NCI-H2227 treated with DMSO at 0.1 percent for 48 hours (cell line): ENCODE measurements around the gene RSU1.

ENCODE experiments used
- DNase-seq: peaks from one replicate; lab custom pipeline; 2025; lab: John Stamatoyannopoulos, UW

Gene RSU1

GRCh38 chr10:16741540-16741939 is 75.7 kb downstream of the RSU1 start:
- no peak for DNase-seq

- no peak for DNase-seq
These were observed 79.8 kb downstream of the RSU1 start for GRCh38 chr10:16737420-16737819.

- DNase-seq, result no peak
These were observed 81.6 kb downstream of the RSU1 start for GRCh38 chr10:16735671-16736070.

- DNase-seq, result no peak
These were observed 84.8 kb downstream of the RSU1 start for GRCh38 chr10:16732376-16732775.

GRCh38 chr10:16728266-16728665 is 89.0 kb downstream of the RSU1 start:
- DNase-seq, result no peak

- no peak for DNase-seq
These were observed 89.6 kb downstream of the RSU1 start for GRCh38 chr10:16727666-16728065.

GRCh38 chr10:16724509-16724908 is 92.7 kb downstream of the RSU1 start:
- DNase-seq, result no peak

- no peak for DNase-seq
These were observed 96.4 kb downstream of the RSU1 start for GRCh38 chr10:16720812-16721211.

GRCh38 chr10:16717622-16718395 is 99.4 kb downstream of the RSU1 start:
- no peak for DNase-seq

GRCh38 chr10:16716051-16716450 is 101.2 kb downstream of the RSU1 start:
- DNase-seq, result no peak

GRCh38 chr10:16713290-16713689 is 103.9 kb downstream of the RSU1 start:
- no peak for DNase-seq

GRCh38 chr10:16712883-16713282 is 104.3 kb downstream of the RSU1 start:
- no peak for DNase-seq

GRCh38 chr10:16700331-16700730 is 116.9 kb downstream of the RSU1 start:
- DNase-seq, result no peak

GRCh38 chr10:16699435-16700057 is 117.7 kb downstream of the RSU1 start:
- DNase-seq, result no peak

- DNase-seq, result no peak
These were observed 118.8 kb downstream of the RSU1 start for GRCh38 chr10:16698461-16698860.

- DNase-seq, result no peak
These were observed 126.8 kb downstream of the RSU1 start for GRCh38 chr10:16690417-16690816.

- DNase-seq, result no peak
These were observed 127.5 kb downstream of the RSU1 start for GRCh38 chr10:16689696-16690095.

GRCh38 chr10:16689227-16689626 is 128.0 kb downstream of the RSU1 start:
- no peak for DNase-seq

GRCh38 chr10:16686054-16686902 is 130.9 kb downstream of the RSU1 start:
- DNase-seq, result no peak

- no peak for DNase-seq
These were observed 131.7 kb downstream of the RSU1 start for GRCh38 chr10:16685551-16685950.

GRCh38 chr10:16681521-16681920 is 135.7 kb downstream of the RSU1 start:
- no peak for DNase-seq

- DNase-seq, result no peak
These were observed 137.7 kb downstream of the RSU1 start for GRCh38 chr10:16679511-16679910.

GRCh38 chr10:16675334-16675733 is 141.9 kb downstream of the RSU1 start:
- no peak for DNase-seq
